ENCODE measurements around the gene SLC13A3.

- TF ChIP-seq, protein P1, sequence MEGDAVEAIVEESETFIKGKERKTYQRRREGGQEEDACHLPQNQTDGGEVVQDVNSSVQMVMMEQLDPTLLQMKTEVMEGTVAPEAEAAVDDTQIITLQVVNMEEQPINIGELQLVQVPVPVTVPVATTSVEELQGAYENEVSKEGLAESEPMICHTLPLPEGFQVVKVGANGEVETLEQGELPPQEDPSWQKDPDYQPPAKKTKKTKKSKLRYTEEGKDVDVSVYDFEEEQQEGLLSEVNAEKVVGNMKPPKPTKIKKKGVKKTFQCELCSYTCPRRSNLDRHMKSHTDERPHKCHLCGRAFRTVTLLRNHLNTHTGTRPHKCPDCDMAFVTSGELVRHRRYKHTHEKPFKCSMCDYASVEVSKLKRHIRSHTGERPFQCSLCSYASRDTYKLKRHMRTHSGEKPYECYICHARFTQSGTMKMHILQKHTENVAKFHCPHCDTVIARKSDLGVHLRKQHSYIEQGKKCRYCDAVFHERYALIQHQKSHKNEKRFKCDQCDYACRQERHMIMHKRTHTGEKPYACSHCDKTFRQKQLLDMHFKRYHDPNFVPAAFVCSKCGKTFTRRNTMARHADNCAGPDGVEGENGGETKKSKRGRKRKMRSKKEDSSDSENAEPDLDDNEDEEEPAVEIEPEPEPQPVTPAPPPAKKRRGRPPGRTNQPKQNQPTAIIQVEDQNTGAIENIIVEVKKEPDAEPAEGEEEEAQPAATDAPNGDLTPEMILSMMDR (IDR thresholded peaks at IDR 0.05; ENCODE audit: low read depth, low read length, missing input control): no peak
- TF ChIP-seq HNF4G (IDR thresholded peaks at IDR 0.05) (no peak), FOXA1 (IDR thresholded peaks at IDR 0.05) (no peak), HNF4A (conservative IDR thresholded peaks at IDR 0.05) (no peak), EGR1 (IDR thresholded peaks at IDR 0.05; ENCODE audit: low read depth in 2 of 2) (no peak), REST (IDR thresholded peaks at IDR 0.05) (no peak), SP1 (IDR thresholded peaks at IDR 0.05) (no peak), RAD21 (IDR thresholded peaks at IDR 0.05) (no peak), ATF3 (IDR thresholded peaks at IDR 0.05) (no peak), NR2F2 (IDR thresholded peaks at IDR 0.05) (no peak)
Observed at GRCh38 chr20:46649650-46649949, 1.7 kb downstream of the SLC13A3 start.

All from liver (tissue), 3 donors.